Cardiac muscle cell (in vitro differentiated cells and primary cell): ENCODE measurements around the gene NME8. TPM values are rescaled to one million over a fixed set of nuclear protein-coding genes. Genes with fewer than 3 reads are reported as not detected.

Source experiments
- DNase-seq, 2 donors: peaks; one replicate each; pipeline versions ENCODE4 v3.0.0 to v3.0.0-alpha.2; 2010 to 2017; ENCODE audit warnings: low read depth in 1 of 2, low spot score in 1 of 2
- H3K27ac ChIP-seq: fragments of 200-600 bp; sonication (generic); 2 replicates; pipeline ENCODE4 v1.5.1; 2016
- H3K27me3 ChIP-seq: fragments of 200-600 bp; sonication (generic); 2 replicates; pipeline ENCODE4 v1.6.0; 2016; ENCODE audit warnings: control low read depth
- H3K36me3 ChIP-seq: fragments of 200-600 bp; sonication (generic); 2 replicates; pipeline ENCODE4 v1.5.1; 2016; ENCODE audit warnings: control low read depth
- H3K4me1 ChIP-seq: fragments of 200-600 bp; sonication (generic); 2 replicates; pipeline ENCODE4 v1.8.1; 2017; ENCODE audit warnings: low read depth, mild to moderate bottlenecking, mixed run types
- H3K4me3 ChIP-seq: fragments of 200-600 bp; sonication (generic); 2 replicates; pipeline ENCODE4 v1.5.1; 2016; ENCODE audit warnings: mild to moderate bottlenecking
- H3K9me3 ChIP-seq: fragments of 200-600 bp; sonication (generic); 2 replicates; pipeline ENCODE4 v1.5.1; 2017; ENCODE audit warnings: low read depth, mild to moderate bottlenecking, control low read depth
- CTCF ChIP-seq: IDR thresholded peaks from 2 replicates; pipeline ENCODE4 v1.5.1; 2012; ENCODE audit warnings: low read depth, mild to moderate bottlenecking, low read length
- polyA plus RNA-seq: library from polyadenylated mRNA; unstranded; fragments of >200 nt; fragmentation: Nextera tagmentation; extraction: Ambion mirVana; gene quantifications from 2 replicates; pipeline ENCODE4 v1.2.1, GENCODE V29; 2016
- total RNA-seq: library from RNA; depleted of rRNA; stranded (reverse); fragments of >200 nt; gene quantifications from 2 replicates; pipeline ENCODE4 v1.2.3, GENCODE V29; 2016

The NME8 gene
- total and polyA plus RNA-seq, 2 experiments from 2014 or later, result 0.06 TPM; not detected in 1

DNA sequence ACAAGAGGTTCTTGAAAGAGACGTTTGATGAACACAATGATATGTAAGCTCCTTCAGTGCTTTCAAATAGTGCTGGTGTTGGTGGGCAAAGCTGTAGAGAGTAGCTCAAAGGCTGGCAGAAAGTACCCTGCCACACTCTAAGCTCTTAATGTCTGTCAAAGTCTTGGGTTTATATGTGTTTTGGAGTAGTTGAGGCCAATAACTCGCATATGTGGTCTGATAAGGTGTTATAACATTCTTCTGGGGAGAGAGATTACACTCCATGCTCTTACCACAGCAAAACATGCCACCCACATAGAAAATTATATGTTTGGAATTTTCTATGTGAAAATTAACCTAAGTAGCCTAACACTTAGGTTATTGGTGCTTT lies 30.8 kb upstream of the NME8 start:
- no peak overlapping the region for H3K27ac ChIP-seq
- no peak for DNase-seq
- no peaks in the 10 kb centered on the region for H3K36me3 ChIP-seq
- peaks cover 9% of the 10 kb centered on the region for H3K4me1 ChIP-seq
- no peaks in the 10 kb centered on the region for H3K9me3 ChIP-seq
- H3K27me3 ChIP-seq, result no peaks in the 10 kb centered on the region
- no peak overlapping the region for H3K4me3 ChIP-seq
- no peak for TF ChIP-seq CTCF

GRCh38 chr7:37817996-37818720 lies 30.2 kb upstream of the NME8 start:
- TF ChIP-seq CTCF, result no peak
- Histone ChIP-seq H3K36me3 (no peaks in the 10 kb centered on the region), H3K27me3 (no peaks in the 10 kb centered on the region), H3K4me3 (no peak overlapping the region), H3K9me3 (no peaks in the 10 kb centered on the region), H3K27ac (no peak overlapping the region), H3K4me1 (peaks cover 9% of the 10 kb centered on the region)
- peak in 1 of 2 donors; percentile 2 for DNase-seq

- Histone ChIP-seq H3K27ac (no peak overlapping the region), H3K36me3 (no peaks in the 10 kb centered on the region), H3K4me1 (peaks cover 9% of the 10 kb centered on the region), H3K4me3 (no peak overlapping the region), H3K27me3 (no peaks in the 10 kb centered on the region), H3K9me3 (no peaks in the 10 kb centered on the region)
- TF ChIP-seq CTCF, result no peak
- no peak for DNase-seq
Observed at GRCh38 chr7:37820708-37821468, 27.5 kb upstream of the NME8 start.

GRCh38 chr7:37822946-37823345 lies 25.5 kb upstream of the NME8 start:
- Histone ChIP-seq H3K36me3 (no peaks in the 10 kb centered on the region), H3K27ac (no peak overlapping the region), H3K27me3 (no peaks in the 10 kb centered on the region), H3K4me3 (no peak overlapping the region), H3K9me3 (no peaks in the 10 kb centered on the region), H3K4me1 (peaks cover 8% of the 10 kb centered on the region)
- TF ChIP-seq CTCF, result no peak
- no peak for DNase-seq

- H3K27ac ChIP-seq, result no peak overlapping the region
- no peaks in the 10 kb centered on the region for H3K36me3 ChIP-seq
- H3K27me3 ChIP-seq, result no peaks in the 10 kb centered on the region
- no peak overlapping the region for H3K4me3 ChIP-seq
- no peak for DNase-seq
- H3K9me3 ChIP-seq, result no peaks in the 10 kb centered on the region
- no peak for TF ChIP-seq CTCF
- H3K4me1 ChIP-seq, result peaks cover 1% of the 10 kb centered on the region
Observed at GRCh38 chr7:37823557-37823956, 24.8 kb upstream of the NME8 start.
